ENCODE data around the gene ARHGAP19.

Gene ARHGAP19, protein sequence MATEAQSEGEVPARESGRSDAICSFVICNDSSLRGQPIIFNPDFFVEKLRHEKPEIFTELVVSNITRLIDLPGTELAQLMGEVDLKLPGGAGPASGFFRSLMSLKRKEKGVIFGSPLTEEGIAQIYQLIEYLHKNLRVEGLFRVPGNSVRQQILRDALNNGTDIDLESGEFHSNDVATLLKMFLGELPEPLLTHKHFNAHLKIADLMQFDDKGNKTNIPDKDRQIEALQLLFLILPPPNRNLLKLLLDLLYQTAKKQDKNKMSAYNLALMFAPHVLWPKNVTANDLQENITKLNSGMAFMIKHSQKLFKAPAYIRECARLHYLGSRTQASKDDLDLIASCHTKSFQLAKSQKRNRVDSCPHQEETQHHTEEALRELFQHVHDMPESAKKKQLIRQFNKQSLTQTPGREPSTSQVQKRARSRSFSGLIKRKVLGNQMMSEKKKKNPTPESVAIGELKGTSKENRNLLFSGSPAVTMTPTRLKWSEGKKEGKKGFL

DNA sequence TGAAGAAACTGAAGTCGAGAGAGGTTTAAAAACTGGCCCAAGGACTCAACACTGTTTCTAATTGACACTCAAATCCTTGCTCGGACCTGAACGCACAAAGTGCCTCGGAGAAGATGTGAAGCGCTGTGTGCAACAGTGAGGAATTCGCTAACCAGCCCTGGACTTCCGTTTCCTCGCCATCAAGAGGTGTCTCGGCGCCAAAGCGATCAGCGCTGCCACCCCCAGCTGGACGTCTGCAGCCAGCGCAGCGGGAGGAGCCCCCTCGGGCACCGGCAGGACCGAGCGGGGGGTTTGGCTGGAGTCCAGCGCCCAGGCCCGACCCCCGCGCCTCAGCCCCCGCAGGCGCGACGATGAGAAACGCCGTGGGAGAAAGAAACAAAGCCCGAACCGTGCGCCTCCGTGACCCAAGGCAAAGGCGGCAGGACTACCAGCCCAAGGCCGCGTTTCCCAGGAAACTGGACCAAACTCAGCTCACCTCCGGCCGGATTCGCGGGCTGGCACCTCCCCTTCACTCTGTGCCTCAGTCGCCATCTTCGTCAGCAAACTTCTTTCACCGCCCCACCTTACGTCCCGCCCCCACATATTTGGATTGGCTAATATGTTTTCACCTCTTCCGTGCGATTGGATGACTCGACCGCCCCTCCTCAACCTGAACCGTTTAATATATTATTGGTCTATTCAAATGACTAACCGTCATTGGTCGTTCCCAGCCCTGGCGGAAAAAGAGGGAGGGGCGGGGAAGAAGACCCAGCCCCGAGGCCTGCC lies at the start of gene ARHGAP19:
TSS of gene ARHGAP19 (minus strand) at position 541 of the 765 bp plus-strand sequence. CDS start at position 531, 10 bp downstream.
- DNase-seq, result peak; percentile 86

DNA sequence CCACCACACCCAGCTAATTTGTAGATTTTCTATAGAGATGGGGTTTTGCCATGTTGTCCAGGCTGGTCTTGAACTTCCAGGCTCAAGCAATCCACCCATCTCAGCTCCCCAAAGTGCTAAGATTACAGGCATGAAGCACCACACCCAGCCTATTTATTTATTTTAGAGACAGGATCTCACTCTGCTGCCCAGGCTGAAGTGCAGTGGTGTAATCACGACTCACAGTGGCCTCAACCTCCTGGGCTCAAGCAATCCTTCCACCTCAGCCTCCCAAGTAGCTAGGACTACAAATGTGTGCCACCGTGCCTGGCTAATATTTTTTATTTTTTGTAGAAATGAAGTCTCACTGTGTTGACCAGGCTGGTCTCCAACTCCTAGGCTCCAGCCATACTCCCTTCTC lies 49.0 kb upstream of the ARHGAP19 start:
- DNase-seq, result no peak

DNA sequence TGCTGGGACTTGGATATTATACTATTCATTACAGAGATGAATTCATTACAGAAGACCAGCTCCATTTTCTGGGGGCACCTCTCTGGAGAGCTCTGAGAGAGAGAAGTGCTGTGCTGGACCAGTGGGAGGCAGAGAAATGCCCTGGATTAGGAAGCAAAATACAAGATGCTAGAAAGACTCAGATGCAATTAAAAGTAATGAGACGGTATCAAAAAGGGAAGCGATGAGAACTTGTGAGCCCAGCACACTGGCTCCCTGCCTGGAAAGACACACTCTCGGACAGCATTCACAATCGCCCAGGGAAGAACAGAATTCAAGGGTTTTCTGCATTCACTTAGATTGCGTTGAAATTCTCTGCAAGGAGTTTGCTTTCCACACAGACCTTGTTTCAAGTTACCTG lies 45.6 kb upstream of the ARHGAP19 start:
- DNase-seq, result no peak

DNA sequence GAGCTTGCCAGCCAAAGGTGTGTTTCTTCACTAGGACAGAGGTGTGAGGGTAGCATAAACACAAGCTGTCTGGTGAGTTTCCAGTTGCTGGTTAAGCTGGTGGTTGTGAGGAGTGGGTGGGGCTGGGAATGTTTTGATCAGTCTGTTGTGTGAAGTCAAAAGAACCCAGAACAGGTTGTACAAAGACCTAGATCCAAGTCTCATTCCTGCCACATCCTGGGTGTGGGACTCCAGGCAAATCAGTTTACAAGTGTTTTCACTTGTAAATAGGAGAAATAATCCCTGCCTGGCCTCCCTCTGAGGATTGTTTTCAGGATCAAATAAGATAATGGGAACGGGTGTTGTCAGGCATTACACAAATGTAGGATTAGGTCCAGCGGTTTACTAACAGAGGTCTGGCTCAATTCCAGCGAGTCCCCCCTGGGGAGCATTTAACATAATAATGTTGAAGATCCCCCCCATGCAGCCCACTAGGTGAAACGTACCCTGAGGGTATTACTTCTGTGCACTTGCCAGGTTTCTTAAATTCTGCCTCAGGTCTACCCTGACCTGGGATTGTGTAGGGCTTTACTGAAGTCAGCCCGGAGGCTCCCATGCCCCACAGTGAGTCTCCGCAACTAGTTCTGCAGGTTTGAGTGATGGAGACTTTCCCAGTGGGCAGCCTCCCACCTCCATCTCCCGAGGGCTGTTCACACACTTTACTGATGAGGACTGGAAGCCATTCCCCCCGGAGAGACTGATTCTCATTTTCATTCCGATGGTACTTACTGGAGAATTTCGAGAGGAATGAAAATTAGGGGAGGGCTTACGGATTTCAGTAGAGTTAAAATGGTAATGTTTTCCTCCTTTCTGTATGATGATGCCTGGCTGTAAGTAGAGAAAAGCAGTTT lies 44.8 kb upstream of the ARHGAP19 start:
- no peak for DNase-seq

DNA sequence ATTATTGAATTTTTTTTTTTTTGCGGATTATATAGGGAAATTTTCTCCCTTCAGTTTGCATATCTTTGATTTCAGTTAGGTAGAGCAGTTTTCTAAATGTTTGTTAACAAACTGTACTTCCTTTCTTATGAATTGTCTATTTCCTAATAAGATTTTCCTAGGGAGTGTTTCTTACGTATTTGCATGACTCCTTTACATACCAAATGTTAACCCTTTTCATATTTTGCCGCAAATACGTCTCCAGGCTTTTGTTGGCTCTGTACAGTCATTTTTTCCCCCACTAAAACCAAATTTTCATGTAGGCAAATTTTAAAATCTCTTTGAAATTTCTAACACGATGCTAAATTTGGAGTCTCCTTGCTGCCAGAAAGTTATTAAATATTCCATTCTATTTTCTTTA lies 44.0 kb upstream of the ARHGAP19 start:
- DNase-seq, result no peak

DNA sequence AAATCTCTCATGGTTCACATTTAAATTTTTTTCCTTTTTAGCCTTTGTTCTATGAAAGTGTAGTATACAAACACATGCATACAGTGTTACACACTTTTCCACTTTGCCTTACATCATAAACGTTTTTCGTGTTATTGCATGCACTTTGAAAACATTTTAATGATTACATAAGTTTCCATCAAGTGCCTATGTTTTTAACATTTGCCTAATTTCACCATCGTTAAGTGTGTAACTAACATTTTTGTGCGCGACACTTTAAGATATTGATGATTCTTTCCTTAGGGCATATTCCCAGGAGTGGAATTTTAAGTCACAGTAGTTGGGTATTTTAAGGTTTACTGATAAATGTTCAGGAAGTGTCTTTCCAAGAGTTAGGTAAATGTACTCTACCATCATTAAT lies 43.6 kb upstream of the ARHGAP19 start:
- no peak for DNase-seq

DNA sequence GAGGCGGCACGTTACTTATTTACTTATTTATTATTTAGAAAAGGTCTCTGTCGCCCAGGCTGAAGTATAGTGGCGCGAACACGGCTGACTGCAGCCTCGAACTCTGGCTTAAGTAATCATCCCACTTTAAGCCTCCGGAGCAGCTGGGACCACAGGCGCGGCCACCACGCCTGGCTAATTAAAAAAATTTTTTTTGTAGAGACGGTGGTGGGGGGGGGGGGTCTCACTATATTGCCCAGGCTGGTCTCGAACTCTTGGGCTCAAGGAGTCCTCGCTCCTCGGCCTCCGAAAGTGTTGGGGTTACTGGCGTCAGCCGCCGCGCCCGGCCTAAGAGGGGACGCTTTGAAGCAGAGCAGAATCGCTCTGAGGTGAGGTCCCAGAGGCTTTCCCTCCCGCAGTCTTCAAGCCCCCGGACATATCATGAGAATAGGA lies 42.8 kb upstream of the ARHGAP19 start:
- no peak for DNase-seq

DNA sequence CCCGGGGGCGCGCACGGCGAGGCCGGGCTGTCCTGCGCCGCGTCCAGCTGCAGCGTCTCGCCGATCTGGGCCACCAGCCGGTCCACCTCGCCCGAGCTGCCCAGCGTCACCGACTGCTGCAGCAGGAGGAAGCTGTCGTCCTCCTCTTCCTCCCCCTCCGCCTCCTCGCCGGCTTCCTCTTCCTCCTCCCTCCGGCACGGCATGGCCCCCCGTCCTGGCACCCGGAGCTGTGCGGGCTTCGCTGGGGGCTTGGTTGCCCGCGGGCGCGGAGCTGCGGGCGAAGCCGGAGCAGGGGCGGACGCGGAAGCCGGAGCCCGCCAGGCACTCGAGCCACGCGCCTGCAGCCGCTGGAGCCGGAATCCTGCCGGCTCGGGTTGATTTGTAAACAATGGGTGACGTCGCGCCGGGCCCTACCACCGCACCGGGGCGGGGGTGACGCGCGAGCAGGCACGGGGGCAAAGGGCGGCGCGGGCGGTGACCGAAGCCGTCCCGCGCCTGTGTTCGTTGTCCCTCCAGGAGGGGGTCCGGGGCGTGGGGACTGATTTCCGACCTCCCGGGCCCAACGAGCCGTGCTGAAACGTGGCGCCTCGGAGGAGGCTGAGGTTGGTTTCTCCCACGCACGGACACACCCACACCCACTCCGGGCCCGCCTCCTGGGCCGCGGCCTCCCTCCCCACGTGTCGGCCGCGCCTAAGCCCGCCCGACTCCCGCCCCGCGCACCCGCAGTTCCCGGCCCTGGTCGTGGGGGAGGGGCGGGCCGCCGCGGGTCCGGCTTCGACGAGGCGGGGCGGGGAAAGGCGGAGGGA lies 42.1 kb upstream of the ARHGAP19 start, which contains the start of gene FRAT2:
TSS of gene FRAT2 (minus strand) at position 360 of the 806 bp plus-strand sequence. CDS start at position 203, 157 bp downstream.
- peak; percentile 91 for DNase-seq

DNA sequence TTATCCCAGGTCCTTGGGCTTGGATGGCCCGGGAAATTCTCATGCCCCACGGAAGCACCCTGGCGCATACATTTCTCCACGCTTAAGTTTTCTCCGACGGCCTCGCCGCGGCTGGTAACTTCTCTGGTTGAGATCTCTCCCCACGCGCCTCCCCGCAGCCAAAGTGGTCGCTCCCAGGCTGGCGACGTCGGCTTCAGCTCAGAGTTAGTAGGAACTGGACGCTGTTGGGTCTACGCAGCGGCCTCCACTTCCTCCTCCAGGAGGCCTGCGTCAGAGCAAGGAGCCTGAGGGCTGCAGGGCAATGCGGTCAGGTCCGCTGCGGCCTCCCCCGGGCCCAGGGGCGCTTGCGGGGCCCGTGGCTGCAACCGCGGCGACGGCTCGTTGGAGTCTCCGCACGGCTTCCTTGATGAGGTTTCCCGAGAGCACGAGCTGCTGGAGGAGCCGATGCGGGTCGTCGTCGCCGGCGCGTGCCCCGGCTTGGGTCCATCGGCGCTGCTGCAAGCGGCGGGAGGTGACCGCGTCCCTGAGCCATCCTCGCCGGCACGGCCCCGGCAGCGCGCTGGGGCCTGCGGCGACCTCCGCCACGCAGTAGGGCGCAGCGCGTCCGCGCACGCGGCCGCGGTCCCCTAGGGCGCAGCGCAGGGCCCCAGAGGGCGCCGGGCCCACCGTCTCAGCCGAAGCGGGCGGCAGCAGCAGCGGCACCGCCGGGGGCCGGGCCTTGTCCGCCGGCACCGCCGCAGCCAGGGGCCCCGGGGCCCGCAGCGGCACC lies 41.3 kb upstream of the ARHGAP19 start:
- peak; percentile 39 for DNase-seq

DNA sequence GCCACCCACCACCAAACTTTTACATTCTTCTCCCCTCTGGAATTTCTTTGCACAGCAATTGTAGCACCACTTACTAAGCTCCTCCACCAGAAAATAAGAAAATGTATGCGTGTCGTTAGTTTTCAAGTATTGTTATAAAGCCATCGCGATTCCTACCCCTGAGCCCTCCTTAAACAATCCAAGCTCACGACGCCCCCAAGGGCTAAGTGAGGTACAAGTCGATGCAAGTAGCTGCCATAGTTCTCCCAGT lies 40.8 kb upstream of the ARHGAP19 start:
- DNase-seq, result peak; percentile 29

DNA sequence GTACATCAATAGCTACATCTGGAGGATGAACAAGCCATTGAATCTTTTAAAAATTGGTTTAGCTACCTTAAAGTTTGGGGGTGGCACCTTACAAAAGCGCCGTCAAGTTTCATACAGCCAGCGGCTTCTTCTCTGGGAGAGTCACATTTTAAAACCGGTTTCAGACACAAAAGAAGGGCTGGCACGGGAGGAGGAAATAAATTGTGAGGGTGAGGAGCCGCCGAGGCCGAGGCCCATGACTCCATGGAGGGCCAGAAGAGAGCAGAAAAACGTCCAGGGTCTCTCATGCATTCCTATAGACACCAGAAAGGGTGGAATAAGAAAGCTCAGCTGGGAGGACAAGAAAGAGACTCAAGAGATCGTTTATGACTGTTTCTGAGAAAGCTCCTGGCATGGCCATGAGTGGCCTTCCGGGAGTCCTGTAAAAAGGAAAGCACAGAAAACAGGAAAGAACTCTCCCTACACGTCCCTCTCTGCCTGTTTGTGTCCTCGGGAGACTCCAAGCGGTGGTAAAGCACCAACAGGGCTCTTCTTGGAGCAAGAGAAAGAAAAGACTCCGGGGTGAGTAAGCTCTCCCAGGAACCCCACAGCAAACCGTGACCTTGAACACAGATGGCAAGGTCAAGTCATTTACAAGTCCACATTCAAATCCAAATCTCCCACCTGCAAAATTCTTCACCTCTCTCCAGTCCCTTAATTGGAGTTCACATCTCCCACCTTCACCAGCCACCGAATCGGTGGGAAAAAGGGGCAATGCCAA lies 40.3 kb upstream of the ARHGAP19 start:
- no peak for DNase-seq

DNA sequence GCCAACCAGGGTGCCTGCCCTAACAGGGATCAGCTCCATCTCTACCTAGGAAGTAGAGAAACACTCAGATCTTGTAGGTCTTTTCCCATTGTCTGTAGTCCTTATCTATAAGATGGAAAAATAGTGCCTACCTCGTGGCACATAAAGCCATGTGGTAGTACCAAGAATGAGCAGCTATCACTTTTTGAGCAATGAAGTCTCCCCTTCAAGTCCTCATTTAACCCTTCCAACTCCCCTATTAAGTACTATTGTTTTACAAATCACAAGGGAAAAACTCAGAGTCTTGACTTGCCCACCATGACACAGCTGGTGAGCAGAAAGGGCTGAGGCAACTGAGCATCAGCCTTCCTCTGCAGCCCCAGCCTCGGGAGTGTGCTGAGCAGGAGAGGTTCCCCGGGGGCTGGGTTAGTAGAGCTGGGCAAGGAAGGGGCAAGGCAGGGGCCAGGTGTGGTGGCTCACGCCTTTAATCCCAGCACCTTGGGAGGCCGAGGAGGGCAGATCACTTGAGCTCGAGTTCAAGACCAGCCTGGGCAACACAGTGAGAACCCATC lies 38.8 kb upstream of the ARHGAP19 start:
- DNase-seq, result no peak

DNA sequence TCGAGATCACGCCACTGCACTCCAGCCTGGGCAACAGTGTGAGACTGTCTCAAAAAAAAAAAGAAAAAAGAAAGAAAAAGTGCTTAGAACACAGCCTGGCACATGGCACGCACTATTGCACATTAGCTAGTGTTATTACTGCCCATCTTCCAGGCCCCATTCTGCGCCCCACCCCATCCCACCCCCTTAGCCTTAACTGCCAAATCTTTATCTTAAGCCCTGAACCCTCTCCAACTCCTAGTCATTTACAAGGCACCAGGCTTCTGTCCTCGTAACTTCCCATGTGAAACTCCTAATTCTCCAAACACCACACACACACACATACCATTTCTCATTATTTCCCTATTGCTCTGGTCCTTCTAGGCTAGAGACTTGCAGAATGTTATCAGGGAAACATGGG lies 37.3 kb upstream of the ARHGAP19 start:
- no peak for DNase-seq

DNA sequence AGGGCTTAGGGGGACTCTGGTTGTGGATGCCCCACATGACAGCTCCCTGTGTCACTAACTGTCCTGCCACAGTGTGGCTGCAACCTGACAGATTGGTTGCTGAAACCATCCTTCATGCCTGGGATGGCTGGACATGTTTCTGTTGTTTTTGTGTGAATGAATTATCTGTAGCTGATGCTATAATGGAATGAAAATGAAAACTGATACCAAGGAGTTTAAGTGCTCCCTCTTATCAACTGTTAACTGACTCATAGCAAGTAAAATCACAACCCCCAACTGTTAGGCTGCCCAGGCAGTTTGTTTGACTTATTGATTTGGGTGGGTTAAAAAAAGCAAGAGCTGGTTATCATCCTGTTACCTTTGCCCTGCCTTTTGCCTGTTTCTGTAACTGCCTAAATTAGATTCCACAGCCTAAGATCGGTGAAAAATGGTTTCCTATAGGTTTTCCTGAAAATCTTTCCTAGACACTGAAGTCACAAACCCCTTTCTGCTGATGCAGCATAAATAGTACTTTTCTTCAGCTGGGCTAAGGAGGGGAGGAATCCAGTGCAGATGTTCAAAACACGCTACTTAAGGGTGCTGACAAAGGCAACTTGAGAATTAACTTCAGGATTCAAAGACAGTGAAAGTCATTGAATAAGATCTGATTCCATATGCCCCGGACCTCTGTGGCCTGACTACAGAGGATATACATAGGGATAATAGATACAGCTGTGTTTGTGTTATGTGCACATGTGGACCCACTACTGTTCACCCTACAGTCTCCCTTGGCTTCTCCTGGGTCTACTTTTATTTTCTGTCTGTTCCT lies 36.4 kb upstream of the ARHGAP19 start:
- no peak for DNase-seq

DNA sequence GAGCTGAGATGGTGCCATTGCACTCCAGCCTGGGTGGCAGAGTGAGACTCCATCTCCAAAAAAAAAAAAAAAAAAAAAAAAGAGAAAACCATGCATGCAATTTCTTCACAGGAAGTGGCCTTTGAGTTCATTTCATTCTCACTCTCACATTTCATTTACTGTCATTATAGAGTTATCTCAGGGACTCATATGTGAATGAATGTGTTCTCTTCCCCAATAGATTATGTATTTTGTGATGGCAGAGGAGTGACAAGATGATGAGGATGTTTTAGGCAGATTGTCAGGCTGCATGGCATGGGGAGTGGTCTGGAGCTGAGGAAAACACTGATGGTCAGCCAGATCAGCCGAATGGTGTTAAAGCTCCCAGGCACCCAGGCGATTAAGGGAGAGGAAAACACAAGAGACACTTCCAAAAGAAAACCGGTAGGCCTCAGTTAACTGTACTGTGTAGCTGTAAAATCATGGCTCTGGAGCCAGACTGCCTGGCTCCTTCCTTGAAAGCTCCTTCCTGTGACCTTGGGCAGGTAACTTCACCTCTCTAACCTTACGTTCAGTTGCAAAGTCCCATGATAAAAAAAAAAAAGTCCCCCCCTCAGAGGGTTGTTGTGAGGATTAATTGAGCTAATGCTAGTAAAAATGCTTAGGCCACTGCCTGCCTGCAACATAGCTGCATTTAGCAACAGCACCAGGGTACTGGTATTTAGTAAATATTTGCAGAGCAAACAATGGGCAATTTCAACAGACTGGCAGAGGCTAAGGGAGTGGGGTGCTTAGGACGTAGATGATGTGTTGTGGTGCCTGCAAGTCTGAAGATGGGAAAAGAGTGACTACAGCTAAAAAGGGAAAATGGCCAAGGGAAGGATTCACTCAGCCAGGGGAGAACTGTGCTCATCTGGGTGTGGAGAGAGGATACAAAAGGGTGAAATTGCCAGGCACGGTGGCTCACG lies 35.2 kb upstream of the ARHGAP19 start:
- DNase-seq, result no peak

DNA sequence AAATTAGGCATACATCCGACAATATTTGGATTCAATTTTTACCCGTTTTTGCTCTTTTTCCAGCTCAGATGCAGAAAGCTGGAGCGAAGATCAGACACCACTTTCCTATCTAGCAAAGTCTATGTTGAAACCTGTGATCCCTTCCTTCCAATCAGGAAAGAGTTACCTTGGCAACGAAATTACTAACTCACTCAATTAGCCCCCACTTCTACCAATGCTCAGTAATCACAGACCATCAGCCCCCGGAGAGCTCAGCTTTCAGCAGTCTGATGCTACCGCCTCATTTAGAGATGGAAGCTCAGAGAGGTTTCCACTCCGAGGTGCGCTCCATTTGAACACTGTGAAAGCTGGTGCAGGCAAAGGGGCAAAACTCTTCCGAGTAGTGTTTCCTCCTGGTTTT lies 33.3 kb upstream of the ARHGAP19 start:
- no peak for DNase-seq

DNA sequence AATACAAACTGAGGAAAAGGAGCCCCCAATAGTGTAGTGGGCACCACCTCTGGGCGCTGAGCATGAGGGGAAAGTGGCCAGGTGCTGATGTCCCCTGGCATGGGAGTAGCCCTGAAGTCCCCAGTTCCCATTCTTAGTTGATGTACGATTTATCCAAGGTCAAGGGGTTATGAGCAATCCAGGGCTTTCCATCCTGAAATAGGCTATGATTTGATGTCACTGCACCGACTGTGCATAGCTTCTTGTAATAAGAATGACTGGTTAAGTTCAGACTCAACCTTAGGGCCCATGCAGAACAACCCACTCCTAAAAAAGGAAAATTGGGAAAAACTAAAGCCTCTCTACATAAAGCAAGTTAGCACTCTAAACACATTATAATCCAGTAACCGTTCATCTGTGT lies 31.1 kb upstream of the ARHGAP19 start:
- DNase-seq, result no peak

DNA sequence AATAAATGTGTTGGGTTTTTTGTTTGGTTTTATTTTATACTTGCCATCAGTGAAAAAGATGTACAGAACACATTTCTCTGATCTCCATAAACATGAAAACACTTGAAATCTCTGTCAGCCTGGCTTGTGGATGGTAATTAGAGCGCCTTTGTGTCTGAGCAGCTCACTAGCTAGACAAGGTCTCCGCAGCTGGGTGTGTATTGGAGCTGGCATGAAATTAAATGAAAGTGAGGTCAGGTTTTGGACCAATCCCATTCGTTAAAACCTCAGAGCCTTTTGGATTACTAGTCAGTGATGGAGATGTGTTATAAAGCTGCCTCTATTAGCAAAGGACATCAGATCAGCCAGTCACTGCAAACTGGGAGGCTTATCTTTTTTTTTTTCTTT lies 29.4 kb upstream of the ARHGAP19 start:
- DNase-seq, result no peak

Measured in activated T-cell treated with anti-CD3 and anti-CD28 coated beads, Interleukin-2, amount 50 U/mL, for 1 hour (primary cell).